Measurements from ENCODE around the gene GMPPB. TPM values are rescaled to one million over a fixed set of nuclear protein-coding genes. Genes with fewer than 3 reads are reported as not detected.

The GMPPB gene
- total RNA-seq, 3 donors from 2014 or later = 17.4 to 40.0 (median 21.2) TPM

GRCh38 chr3:49717211-49717958 lies 6.4 kb downstream of the GMPPB start:
- no peak overlapping the region for H3K27ac ChIP-seq
- intact Hi-C loops (cut with DNase I; ENCODE audit: low total_unique reads) = no loop called here
- no peaks in the 10 kb centered on the region for H3K36me3 ChIP-seq
- H3K4me3 ChIP-seq = no peak overlapping the region
- H3K4me1 ChIP-seq = peaks cover 2 to 6% of the 10 kb centered on the region in 2 donors
- H3K27me3 ChIP-seq = no peaks in the 10 kb centered on the region
- no peaks in the 10 kb centered on the region for H3K9me3 ChIP-seq
- DNase-seq (ENCODE audit: low spot score in 2 of 2) = peak in 1 of 2 donors; percentile 50
- TF ChIP-seq CTCF (IDR thresholded peaks at IDR 0.05) (no peak), POLR2AphosphoS5 (IDR thresholded peaks at IDR 0.05) (no peak), POLR2A (IDR thresholded peaks at IDR 0.05) (no peak)

GRCh38 chr3:49716691-49717210 lies 7.0 kb downstream of the GMPPB start:
- intact Hi-C loops (cut with DNase I; ENCODE audit: low total_unique reads) = no loop called here
- Histone ChIP-seq H3K4me3 (no peak overlapping the region), H3K4me1 (peaks cover 0 to 6% of the 10 kb centered on the region in 2 donors), H3K27me3 (no peaks in the 10 kb centered on the region), H3K36me3 (no peaks in the 10 kb centered on the region), H3K27ac (no peak overlapping the region), H3K9me3 (no peaks in the 10 kb centered on the region)
- TF ChIP-seq CTCF (IDR thresholded peaks at IDR 0.05) = no peak
- no peak for TF ChIP-seq POLR2AphosphoS5 (IDR thresholded peaks at IDR 0.05)
- no peak for TF ChIP-seq POLR2A (IDR thresholded peaks at IDR 0.05)
- DNase-seq (ENCODE audit: low spot score in 2 of 2) = no peak

GRCh38 chr3:49716169-49716568 lies 7.6 kb downstream of the GMPPB start:
- H3K36me3 ChIP-seq = no peaks in the 10 kb centered on the region
- no peaks in the 10 kb centered on the region for H3K9me3 ChIP-seq
- H3K27me3 ChIP-seq = no peaks in the 10 kb centered on the region
- TF ChIP-seq POLR2AphosphoS5 (IDR thresholded peaks at IDR 0.05) (no peak), POLR2A (IDR thresholded peaks at IDR 0.05) (no peak), CTCF (IDR thresholded peaks at IDR 0.05) (no peak)
- H3K4me3 ChIP-seq = no peak overlapping the region
- H3K27ac ChIP-seq = no peak overlapping the region
- intact Hi-C loops (cut with DNase I; ENCODE audit: low total_unique reads) = no loop called here
- H3K4me1 ChIP-seq = peaks cover 0 to 6% of the 10 kb centered on the region in 2 donors
- DNase-seq (ENCODE audit: low spot score in 2 of 2) = peak in 1 of 2 donors; percentile 9

- peak in 1 of 2 donors; percentile 25 for DNase-seq (ENCODE audit: low spot score in 2 of 2)
- Histone ChIP-seq H3K27ac (no peak overlapping the region), H3K27me3 (no peaks in the 10 kb centered on the region), H3K4me3 (no peak overlapping the region), H3K9me3 (no peaks in the 10 kb centered on the region), H3K4me1 (peaks cover 0 to 6% of the 10 kb centered on the region in 2 donors), H3K36me3 (no peaks in the 10 kb centered on the region)
- no peak for TF ChIP-seq CTCF (IDR thresholded peaks at IDR 0.05)
- TF ChIP-seq POLR2AphosphoS5 (IDR thresholded peaks at IDR 0.05) = no peak
- no peak for TF ChIP-seq POLR2A (IDR thresholded peaks at IDR 0.05)
- intact Hi-C loops (cut with DNase I; ENCODE audit: low total_unique reads) = no loop called here
These were observed 8.1 kb downstream of the GMPPB start for GRCh38 chr3:49715611-49716121.
